BLaER1 treated with 17β-estradiol and CSF1 and Interleukin-3, amounts not matched to agents 10 nM and 100 nM (cell line): Measurements from ENCODE around the gene ARL9.

ENCODE experiments used
- H3K27ac ChIP-seq, 11 experiments: shearing (Covaris generic); formaldehyde crosslinking; 2 replicates each; pipeline ENCODE4 v1.8.1; 2022
- H3K27me3 ChIP-seq, 11 experiments: shearing (Covaris generic); formaldehyde crosslinking; 2 replicates each; pipeline ENCODE4 v1.8.1; 2022
- H3K36me3 ChIP-seq, 11 experiments: shearing (Covaris generic); formaldehyde crosslinking; 2 replicates each; pipeline ENCODE4 v1.8.1; 2022
- H3K4me1 ChIP-seq, 10 experiments: shearing (Covaris generic); formaldehyde crosslinking; 2 replicates each; pipeline ENCODE4 v1.8.1; 2022
- H3K4me2 ChIP-seq, 11 experiments: shearing (Covaris generic); formaldehyde crosslinking; 2 replicates each; pipeline ENCODE4 v1.8.1; 2022
- H3K4me3 ChIP-seq, 10 experiments: shearing (Covaris generic); formaldehyde crosslinking; 2 replicates each; pipeline ENCODE4 v1.8.1; 2022
- H3K9ac ChIP-seq, 11 experiments: shearing (Covaris generic); formaldehyde crosslinking; 2 replicates each; pipeline ENCODE4 v1.8.1; 2022
- H3K9me3 ChIP-seq, 11 experiments: shearing (Covaris generic); formaldehyde crosslinking; replicated peaks in 1 of 11; 2 replicates each; pipeline ENCODE4 v1.8.1; 2022
- H4K20me1 ChIP-seq, 11 experiments: shearing (Covaris generic); formaldehyde crosslinking; 2 replicates each; pipeline ENCODE4 v1.8.1; 2022
- Cebpa-rat ChIP-seq, 11 experiments: shearing (Covaris generic); IDR thresholded peaks; 2 replicates each; pipeline ENCODE4 v1.8.1; 2022

ARL9 gene

DNA sequence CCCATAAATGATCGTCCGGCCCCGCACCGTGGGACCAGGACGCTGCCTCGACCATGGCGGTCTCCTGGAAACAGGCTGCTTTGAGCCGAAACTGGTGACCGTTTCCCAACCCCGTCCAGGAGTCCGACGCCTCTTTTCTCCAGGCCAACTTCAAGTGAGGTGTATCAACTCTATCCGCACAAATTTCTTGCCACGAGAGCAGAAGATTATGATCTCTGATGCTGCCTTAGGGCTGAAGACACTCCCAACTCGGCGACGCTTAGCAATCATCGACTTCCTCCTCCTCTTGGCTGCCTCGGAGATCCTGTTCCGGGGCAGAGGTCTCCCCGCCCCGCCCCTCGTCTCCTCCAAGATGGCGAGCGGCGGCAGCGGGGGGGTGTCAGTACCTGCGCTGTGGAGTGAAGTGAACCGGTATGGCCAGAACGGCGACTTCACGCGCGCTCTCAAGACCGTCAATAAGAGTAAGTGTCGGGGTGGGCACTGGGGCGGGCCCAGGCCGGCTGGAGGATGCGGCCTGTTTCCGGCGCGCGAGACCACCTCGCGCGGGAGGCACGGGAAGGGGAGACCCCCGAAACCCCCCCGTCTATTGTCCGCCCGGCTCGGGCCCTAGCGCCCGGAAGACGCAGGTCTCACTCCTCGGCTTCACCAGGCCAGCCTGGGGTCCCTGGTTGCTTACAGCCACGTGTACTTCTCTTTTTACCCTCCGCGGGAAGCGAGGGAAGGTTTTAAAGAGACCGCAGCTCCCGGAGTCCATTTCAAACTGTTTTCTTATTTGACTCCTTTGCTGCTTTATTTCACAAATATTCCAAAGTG, 38.1 kb upstream of the ARL9 start, which contains the start of gene SRP72:
SRP72 (plus strand) TSS at position 334 of the 813 bp plus-strand sequence; CDS start at position 353, 19 bp downstream.
- peaks cover 9 to 53% (median 35%) of the 10 kb centered on the region in 11 experiments; a peak in 20 of 22 replicates for H4K20me1 ChIP-seq
- H3K9ac ChIP-seq = peak within 1 kb of the TSS; percentile 85 to 93 (median 91)
- peak within 1 kb of the TSS; percentile 83 to 98 (median 94) for H3K4me2 ChIP-seq
- no peaks in the 10 kb centered on the region for H3K27me3 ChIP-seq
- H3K4me1 ChIP-seq = peaks cover 36 to 52% (median 43%) of the 10 kb centered on the region in 10 experiments
- H3K4me3 ChIP-seq = peak within 1 kb of the TSS; percentile 76 to 96 (median 86)
- no peak for TF ChIP-seq Cebpa-rat (IDR thresholded peaks at IDR 0.05)
- peaks cover 34 to 49% (median 43%) of the 10 kb centered on the region in 11 experiments for H3K36me3 ChIP-seq
- no peaks in the 10 kb centered on the region for H3K9me3 ChIP-seq
- H3K27ac ChIP-seq = peak within 1 kb of the TSS; percentile 68 to 90 (median 84)

DNA sequence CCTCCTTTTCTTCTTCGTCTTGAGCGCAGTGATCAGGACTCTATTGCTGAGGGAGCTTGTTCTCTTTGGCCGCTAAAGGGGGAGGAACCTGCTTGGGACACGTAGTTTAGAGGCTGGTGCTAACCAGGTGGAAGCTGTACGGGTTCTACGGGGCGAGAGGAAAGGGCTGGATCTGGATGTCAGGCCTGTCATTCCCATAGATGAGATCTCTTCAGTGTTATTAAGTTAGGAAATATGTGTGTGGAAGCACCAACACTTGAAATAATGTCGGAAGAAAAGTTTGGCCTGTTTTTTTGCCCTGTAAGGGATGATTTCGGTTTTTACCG, 37.5 kb upstream of the ARL9 start:
- peaks cover 9 to 53% (median 35%) of the 10 kb centered on the region in 11 experiments; a peak in 20 of 22 replicates for H4K20me1 ChIP-seq
- H3K4me1 ChIP-seq = peaks cover 36 to 52% (median 43%) of the 10 kb centered on the region in 10 experiments
- peaks cover 34 to 49% (median 43%) of the 10 kb centered on the region in 11 experiments for H3K36me3 ChIP-seq
- H3K9ac ChIP-seq = peak overlapping the region; percentile 85 to 93 (median 91)
- peak overlapping the region; percentile 76 to 96 (median 86) for H3K4me3 ChIP-seq
- H3K9me3 ChIP-seq = no peaks in the 10 kb centered on the region
- no peaks in the 10 kb centered on the region for H3K27me3 ChIP-seq
- peak overlapping the region; percentile 80 to 98 (median 93) for H3K4me2 ChIP-seq
- no peak for TF ChIP-seq Cebpa-rat (IDR thresholded peaks at IDR 0.05)
- peak overlapping the region; percentile 68 to 90 (median 84); a peak in 21 of 22 replicates for H3K27ac ChIP-seq

DNA sequence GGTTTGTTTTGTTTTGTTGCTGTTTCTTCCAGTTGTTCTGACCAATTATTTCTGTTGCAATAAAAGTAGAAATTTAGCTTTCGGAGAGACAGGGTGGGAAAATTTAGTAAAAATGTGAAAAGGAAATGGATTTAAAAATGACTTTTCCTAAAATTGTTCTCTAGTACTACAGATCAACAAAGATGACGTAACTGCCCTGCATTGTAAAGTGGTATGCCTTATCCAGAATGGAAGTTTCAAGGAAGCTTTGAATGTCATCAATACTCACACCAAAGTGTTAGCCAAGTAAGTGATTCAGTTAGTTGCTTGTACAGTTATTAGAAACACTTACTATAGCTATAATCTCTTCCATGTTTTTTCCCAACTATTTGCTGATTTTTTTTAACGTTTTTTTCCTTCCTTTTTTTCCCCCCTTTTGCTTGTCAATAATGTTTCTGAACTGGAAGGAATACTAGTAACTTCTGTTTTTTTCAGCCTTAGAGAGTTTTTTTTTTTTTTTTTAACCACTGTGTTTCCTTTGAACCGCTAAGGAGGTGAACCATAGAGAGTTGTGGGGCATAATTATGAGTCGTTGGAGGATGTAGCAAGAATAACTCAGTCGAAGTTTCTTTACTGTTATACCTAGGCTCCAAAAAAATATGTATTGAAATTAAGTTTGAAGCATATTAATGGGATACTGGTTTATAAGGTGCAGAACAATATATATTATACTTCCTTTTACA, 35.9 kb upstream of the ARL9 start:
- Histone ChIP-seq H3K4me3 (peak overlapping the region in 9 of 10 experiments; percentile 77 to 96 (median 87); a peak in 12 of 20 replicates), H4K20me1 (peaks cover 9 to 60% (median 35%) of the 10 kb centered on the region in 11 experiments; a peak in 20 of 22 replicates), H3K27ac (no peak overlapping the region), H3K36me3 (peaks cover 39 to 54% (median 48%) of the 10 kb centered on the region in 11 experiments), H3K4me1 (peaks cover 33 to 43% (median 40%) of the 10 kb centered on the region in 10 experiments), H3K9ac (peak overlapping the region in 5 of 11 experiments; percentile 31 to 93 (median 91); a peak in 6 of 22 replicates), H3K9me3 (no peaks in the 10 kb centered on the region), H3K4me2 (peak overlapping the region; percentile 80 to 98 (median 93)), H3K27me3 (no peaks in the 10 kb centered on the region)
- TF ChIP-seq Cebpa-rat (IDR thresholded peaks at IDR 0.05) = no peak

DNA sequence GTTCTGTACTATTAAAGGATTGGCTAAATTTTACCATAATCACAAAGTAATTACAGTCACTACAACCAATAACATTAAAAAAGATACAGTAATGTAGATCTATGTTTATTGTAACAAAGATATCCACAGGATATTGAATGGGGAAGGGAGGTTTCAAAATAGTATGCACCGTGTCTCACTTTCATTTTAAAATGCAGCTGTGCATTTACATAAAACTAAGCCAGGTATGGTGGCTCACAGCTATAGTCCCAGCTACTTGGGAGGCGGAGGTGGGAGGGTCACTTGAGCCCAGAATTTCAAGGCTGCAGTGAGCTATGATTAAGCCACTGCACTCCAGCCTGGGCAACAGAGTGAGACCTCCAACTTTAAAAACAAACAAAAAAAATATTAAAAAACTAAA, 29.7 kb upstream of the ARL9 start:
- peaks cover 97 to 100% (median 100%) of the 10 kb centered on the region in 11 experiments for H3K36me3 ChIP-seq
- H3K4me2 ChIP-seq = no peak overlapping the region
- H3K9me3 ChIP-seq = no peaks in the 10 kb centered on the region

DNA sequence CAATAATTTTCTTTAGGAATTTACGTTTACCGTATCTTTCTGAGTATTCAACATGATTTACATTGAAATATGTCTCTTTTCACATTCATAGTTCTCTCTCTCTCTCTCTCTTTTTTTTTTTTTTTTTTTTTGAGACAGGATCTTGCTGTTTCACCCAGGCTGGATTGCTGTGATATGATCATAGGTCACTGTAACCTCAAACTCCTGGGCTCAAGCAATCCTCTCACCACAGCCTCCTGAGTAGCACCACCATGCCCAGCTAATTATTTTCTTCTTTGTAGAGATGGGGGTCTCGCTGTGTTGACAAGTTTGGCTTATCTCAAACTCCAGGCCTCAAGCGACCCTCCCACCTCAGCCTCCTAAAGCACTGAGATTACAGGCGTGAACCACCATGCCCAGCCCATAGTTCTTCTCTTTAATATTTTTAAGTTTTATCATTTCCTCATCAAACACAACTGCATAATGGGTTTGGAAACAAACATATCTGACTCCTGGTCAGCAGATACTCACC, 28.3 kb upstream of the ARL9 start:
- Histone ChIP-seq H3K36me3 (peaks cover 98 to 100% (median 100%) of the 10 kb centered on the region in 11 experiments), H3K4me2 (no peak overlapping the region), H3K9me3 (no peaks in the 10 kb centered on the region), H3K4me1 (no peaks in the 10 kb centered on the region), H3K9ac (no peak overlapping the region), H3K27me3 (no peaks in the 10 kb centered on the region), H3K4me3 (no peak overlapping the region), H3K27ac (no peak overlapping the region), H4K20me1 (peaks cover 0 to 32% (median 4%) of the 10 kb centered on the region in 11 experiments; a peak in 7 of 22 replicates)
- TF ChIP-seq Cebpa-rat (IDR thresholded peaks at IDR 0.05) = no peak

More for the DNA sequence above, 29.7 kb upstream of the ARL9 start:
- H3K4me1 ChIP-seq = 0 out of 20 replicates have a peak, but pooled peaks cover 0 to under 1% (median 0%) of the 10 kb centered on the region in 10 experiments
- TF ChIP-seq Cebpa-rat (IDR thresholded peaks at IDR 0.05) = no peak
- peaks cover 0 to 42% (median 5%) of the 10 kb centered on the region in 11 experiments; a peak in 10 of 22 replicates for H4K20me1 ChIP-seq
- H3K27ac ChIP-seq = no peak overlapping the region
- no peak overlapping the region for H3K4me3 ChIP-seq
- H3K27me3 ChIP-seq = no peaks in the 10 kb centered on the region
- no peak overlapping the region for H3K9ac ChIP-seq

DNA sequence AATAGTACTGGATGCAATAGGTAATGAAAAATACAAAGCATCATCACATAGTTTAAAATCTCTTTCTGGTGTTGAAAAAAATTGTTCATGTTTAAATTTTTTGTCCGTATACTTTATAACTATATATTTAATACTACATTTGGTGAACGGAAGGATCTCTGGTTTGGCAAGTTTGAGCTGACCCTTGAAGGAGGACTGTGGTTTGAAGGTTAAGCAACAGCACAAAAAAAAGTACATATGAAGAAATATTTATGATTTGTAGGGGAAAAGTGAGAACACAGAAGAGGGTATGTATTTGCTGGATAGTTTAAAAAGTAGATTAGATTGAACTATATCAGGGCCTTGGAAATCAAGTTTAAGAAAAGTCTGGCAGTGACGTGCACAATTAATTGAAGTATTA, 24.9 kb upstream of the ARL9 start:
- H3K27ac ChIP-seq = no peak overlapping the region

DNA sequence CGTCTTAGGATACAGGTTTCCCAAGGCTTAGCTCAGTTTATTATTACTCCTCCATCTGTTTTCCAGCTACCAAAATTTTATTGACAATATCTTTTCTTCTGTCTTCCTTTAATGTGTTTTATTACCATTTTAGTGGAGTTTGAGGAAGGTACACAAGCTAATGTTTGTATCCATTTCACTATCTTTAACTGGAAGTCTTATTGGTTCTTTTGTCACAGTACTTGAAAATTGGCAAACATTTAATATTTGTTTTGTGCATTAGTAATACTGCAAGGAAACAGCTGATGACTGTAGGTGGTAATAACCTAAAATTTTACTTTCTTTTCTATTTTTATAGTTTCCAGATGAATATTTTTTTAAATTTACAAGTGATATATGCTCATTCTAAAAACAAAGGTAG, 9.3 kb upstream of the ARL9 start:
- no peaks in the 10 kb centered on the region for H3K9me3 ChIP-seq
- H3K27ac ChIP-seq = no peak overlapping the region
- no peak overlapping the region for H3K4me2 ChIP-seq
- no peak overlapping the region for H3K9ac ChIP-seq
- no peak for TF ChIP-seq Cebpa-rat (IDR thresholded peaks at IDR 0.05)
- H3K36me3 ChIP-seq = peaks cover 84 to 100% (median 97%) of the 10 kb centered on the region in 11 experiments
- H3K27me3 ChIP-seq = no peaks in the 10 kb centered on the region
- peaks cover 0 to 3% (median 0%) of the 10 kb centered on the region in 11 experiments; a peak in 2 of 22 replicates for H4K20me1 ChIP-seq
- no peak overlapping the region for H3K4me3 ChIP-seq
- H3K4me1 ChIP-seq = no peaks in the 10 kb centered on the region

More for the DNA sequence above, 24.9 kb upstream of the ARL9 start:
- H4K20me1 ChIP-seq = peaks cover 0 to 13% (median 0%) of the 10 kb centered on the region in 11 experiments; a peak in 6 of 22 replicates
- no peak overlapping the region for H3K4me2 ChIP-seq
- H3K36me3 ChIP-seq = peaks cover 98 to 100% (median 100%) of the 10 kb centered on the region in 11 experiments
- no peaks in the 10 kb centered on the region for H3K4me1 ChIP-seq
- no peaks in the 10 kb centered on the region for H3K9me3 ChIP-seq
- TF ChIP-seq Cebpa-rat (IDR thresholded peaks at IDR 0.05) = no peak
- H3K9ac ChIP-seq = no peak overlapping the region
- H3K27me3 ChIP-seq = no peaks in the 10 kb centered on the region
- H3K4me3 ChIP-seq = no peak overlapping the region

DNA sequence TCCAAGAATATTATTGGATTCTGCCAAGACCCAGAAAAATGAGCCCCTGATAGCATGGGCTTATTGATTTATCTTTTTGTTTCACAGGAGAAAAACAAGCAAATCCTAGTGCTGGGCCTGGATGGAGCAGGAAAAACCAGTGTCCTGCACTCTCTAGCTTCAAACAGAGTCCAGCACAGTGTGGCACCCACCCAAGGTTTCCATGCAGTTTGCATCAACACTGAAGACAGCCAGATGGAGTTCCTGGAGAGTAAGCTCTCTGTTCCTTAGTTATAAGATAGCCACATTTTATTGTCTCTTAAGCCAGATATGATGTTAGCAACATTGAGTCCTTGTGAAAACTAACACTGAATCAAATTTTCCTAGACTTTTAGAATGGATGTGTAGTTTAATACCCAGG, 5.5 kb downstream of the ARL9 start:
- Histone ChIP-seq H4K20me1 (no peaks in the 10 kb centered on the region), H3K4me2 (no peak overlapping the region), H3K27ac (no peak overlapping the region), H3K36me3 (no peaks in the 10 kb centered on the region), H3K4me1 (peaks cover 2 to 12% (median 4%) of the 10 kb centered on the region in 10 experiments; a peak in 13 of 20 replicates), H3K9ac (no peak overlapping the region), H3K9me3 (no peaks in the 10 kb centered on the region), H3K4me3 (no peak overlapping the region), H3K27me3 (peaks cover 6 to 12% (median 9%) of the 10 kb centered on the region in 11 experiments)
- TF ChIP-seq Cebpa-rat (IDR thresholded peaks at IDR 0.05) = no peak
